HEK293 (cell line): ENCODE data around the gene FBLN2.

Experiments used
- CTCF ChIA-PET: fragments of 350-600 bp; formaldehyde crosslinking; extraction: SDS; loops from one replicate; lab custom pipeline; 2021; ENCODE audit warnings: antibody characterized with exemption; lab: Yijun Ruan, JAX
- POLR2A ChIA-PET: fragments of 300-600 bp; formaldehyde crosslinking; extraction: SDS; loops from one replicate; lab custom pipeline; 2020; ENCODE audit warnings: antibody characterized with exemption, inconsistent platforms; lab: Yijun Ruan, JAX
- H3K27ac ChIP-seq: fragments of 200-500 bp; sonication (Bioruptor generic); 2 replicates; pipeline ENCODE4 v1.5.1; 2014; ENCODE audit warnings: low read depth, low read length, control low read depth, inconsistent platforms; ENCODE audit errors: extremely low read depth
- H3K36me3 ChIP-seq, 2 experiments: fragments of 200-500 bp in 1 of 2; sonication (Bioruptor generic) in 1 of 2; 1 replicate in 1 of 2; 2 replicates in 1 of 2; pipeline ENCODE4 v1.5.1; 2014 to 2017; ENCODE audit warnings: inconsistent platforms in 2 of 2, low read length in 2 of 2; ENCODE audit not compliant: control insufficient read depth in 2 of 2, insufficient read depth in 1 of 2
- H3K4me1 ChIP-seq: fragments of 200-500 bp; sonication (Bioruptor generic); 2 replicates; pipeline ENCODE4 v1.5.1; 2014; ENCODE audit warnings: mild to moderate bottlenecking, low read length, inconsistent platforms; ENCODE audit not compliant: control insufficient read depth, insufficient read depth
- H3K4me3 ChIP-seq: 2 replicates; pipeline ENCODE4 v1.5.1; 2011; ENCODE audit warnings: low read depth, mild to moderate bottlenecking, control low read depth, low read length, moderate library complexity
- H3K9me3 ChIP-seq: fragments of 200-500 bp; sonication (Bioruptor generic); 2 replicates; pipeline ENCODE4 v1.5.1; 2014; ENCODE audit warnings: low read depth, low read length, inconsistent platforms; ENCODE audit not compliant: control insufficient read depth, insufficient read depth
- BCL11A ChIP-seq: fragments of 450-650 bp; formaldehyde crosslinking; IDR thresholded peaks from 2 replicates; pipeline ENCODE4 v1.5.1; 2016; ENCODE audit warnings: low read depth, missing biosample characterization, missing genetic modification characterization
- EGR2 ChIP-seq: fragments of 450-650 bp; formaldehyde crosslinking; IDR thresholded peaks from 2 replicates; pipeline ENCODE4 v1.5.1; 2016; ENCODE audit warnings: low read depth, missing biosample characterization, missing genetic modification characterization
- KLF7 ChIP-seq: fragments of 450-650 bp; formaldehyde crosslinking; IDR thresholded peaks from 2 replicates; pipeline ENCODE4 v1.5.1; 2016; ENCODE audit warnings: missing biosample characterization, missing genetic modification characterization, borderline replicate concordance
- OVOL3 ChIP-seq: fragments of 450-650 bp; formaldehyde crosslinking; IDR thresholded peaks from 2 replicates; pipeline ENCODE4 v1.5.1; 2016; ENCODE audit warnings: missing biosample characterization, missing genetic modification characterization
- YY1 ChIP-seq: fragments of 450-650 bp; formaldehyde crosslinking; IDR thresholded peaks from 2 replicates; pipeline ENCODE4 v1.5.1; 2018; ENCODE audit warnings: missing biosample characterization, missing genetic modification characterization
- ZFP37 ChIP-seq: fragments of 450-650 bp; formaldehyde crosslinking; IDR thresholded peaks from 2 replicates; pipeline ENCODE4 v1.5.1; 2016; ENCODE audit warnings: missing biosample characterization, missing genetic modification characterization
- ZNF10 ChIP-seq: fragments of 450-650 bp; formaldehyde crosslinking; IDR thresholded peaks from 2 replicates; pipeline ENCODE4 v1.5.1; 2017; ENCODE audit warnings: missing biosample characterization, missing genetic modification characterization
- ZNF121 ChIP-seq: fragments of 450-650 bp; formaldehyde crosslinking; IDR thresholded peaks from 2 replicates; pipeline ENCODE4 v1.5.1; 2016; ENCODE audit warnings: missing biosample characterization, missing genetic modification characterization
- ZNF133 ChIP-seq: fragments of 450-650 bp; formaldehyde crosslinking; IDR thresholded peaks from 2 replicates; pipeline ENCODE4 v1.5.1; 2016; ENCODE audit warnings: missing biosample characterization, missing genetic modification characterization
- ZNF2 ChIP-seq: fragments of 450-650 bp; formaldehyde crosslinking; IDR thresholded peaks from 2 replicates; pipeline ENCODE4 v1.5.1; 2016; ENCODE audit warnings: missing biosample characterization, missing genetic modification characterization
- ZNF514 ChIP-seq: fragments of 450-650 bp; formaldehyde crosslinking; IDR thresholded peaks from 2 replicates; pipeline ENCODE4 v1.5.1; 2016; ENCODE audit warnings: missing biosample characterization, missing genetic modification characterization
- ZNF626 ChIP-seq: fragments of 450-650 bp; sonication (Bioruptor Pico); formaldehyde crosslinking; IDR thresholded peaks from 2 replicates; pipeline ENCODE4 v1.5.1; 2018; ENCODE audit warnings: missing biosample characterization, missing genetic modification characterization, inconsistent platforms
- ZNF747 ChIP-seq: fragments of 450-650 bp; formaldehyde crosslinking; IDR thresholded peaks from 2 replicates; pipeline ENCODE4 v1.5.1; 2016; ENCODE audit warnings: missing biosample characterization, missing genetic modification characterization
- ZNF777 ChIP-seq: fragments of 450-650 bp; formaldehyde crosslinking; IDR thresholded peaks from 2 replicates; pipeline ENCODE4 v1.5.1; 2017; ENCODE audit warnings: missing biosample characterization, missing genetic modification characterization, borderline replicate concordance
- TF ChIP-seq, protein P1 (sequence below): fragments of 450-650 bp; formaldehyde crosslinking; IDR thresholded peaks from 2 replicates; pipeline ENCODE4 v1.5.1; 2016; ENCODE audit warnings: missing biosample characterization, missing genetic modification characterization
- TF ChIP-seq, protein P2 (sequence below): fragments of 450-650 bp; formaldehyde crosslinking; IDR thresholded peaks from 2 replicates; pipeline ENCODE4 v1.5.1; 2016; ENCODE audit warnings: missing biosample characterization, missing genetic modification characterization
- TF ChIP-seq, protein P3 (sequence below): fragments of 450-650 bp; formaldehyde crosslinking; IDR thresholded peaks from 2 replicates; pipeline ENCODE4 v1.5.1; 2016; ENCODE audit warnings: missing biosample characterization, missing genetic modification characterization
- TF ChIP-seq, protein P4 (sequence below): fragments of 450-650 bp; formaldehyde crosslinking; IDR thresholded peaks from 2 replicates; pipeline ENCODE4 v1.5.1; 2016; ENCODE audit warnings: missing biosample characterization, missing genetic modification characterization

FBLN2 gene

DNA sequence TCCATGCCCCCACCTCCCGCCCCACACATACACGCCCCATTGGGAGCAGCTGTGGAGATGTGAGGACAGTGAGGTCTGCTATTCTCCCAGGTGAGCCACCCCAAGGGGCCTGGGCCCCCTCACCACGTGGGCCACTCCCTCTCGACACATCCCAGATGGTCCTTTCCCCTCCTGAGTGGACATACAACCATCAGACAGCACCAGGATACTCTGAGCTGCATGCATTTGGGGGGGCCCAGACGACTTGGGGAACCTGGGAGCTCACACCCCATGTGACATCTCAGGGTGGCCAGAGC is 17.5 kb downstream of the FBLN2 start (continued):
- TF ChIP-seq, protein P1, sequence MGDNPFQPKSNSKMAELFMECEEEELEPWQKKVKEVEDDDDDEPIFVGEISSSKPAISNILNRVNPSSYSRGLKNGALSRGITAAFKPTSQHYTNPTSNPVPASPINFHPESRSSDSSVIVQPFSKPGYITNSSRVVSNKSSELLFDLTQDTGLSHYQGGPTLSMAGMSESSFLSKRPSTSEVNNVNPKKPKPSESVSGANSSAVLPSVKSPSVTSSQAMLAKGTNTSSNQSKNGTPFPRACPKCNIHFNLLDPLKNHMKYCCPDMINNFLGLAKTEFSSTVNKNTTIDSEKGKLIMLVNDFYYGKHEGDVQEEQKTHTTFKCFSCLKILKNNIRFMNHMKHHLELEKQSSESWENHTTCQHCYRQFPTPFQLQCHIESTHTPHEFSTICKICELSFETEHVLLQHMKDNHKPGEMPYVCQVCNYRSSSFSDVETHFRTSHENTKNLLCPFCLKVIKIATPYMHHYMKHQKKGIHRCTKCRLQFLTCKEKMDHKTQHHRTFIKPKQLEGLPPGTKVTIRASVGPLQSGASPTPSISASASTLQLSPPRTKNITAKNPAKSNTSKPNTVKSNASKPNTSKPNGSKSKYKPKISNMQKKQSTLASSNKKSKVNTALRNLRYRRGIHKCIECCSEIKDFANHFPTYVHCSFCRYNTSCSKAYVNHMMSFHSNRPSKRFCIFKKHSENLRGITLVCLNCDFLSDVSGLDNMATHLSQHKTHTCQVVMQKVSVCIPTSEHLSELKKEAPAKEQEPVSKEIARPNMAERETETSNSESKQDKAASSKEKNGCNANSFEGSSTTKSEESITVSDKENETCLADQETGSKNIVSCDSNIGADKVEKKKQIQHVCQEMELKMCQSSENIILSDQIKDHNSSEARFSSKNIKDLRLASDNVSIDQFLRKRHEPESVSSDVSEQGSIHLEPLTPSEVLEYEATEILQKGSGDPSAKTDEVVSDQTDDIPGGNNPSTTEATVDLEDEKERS (tag by site-specific recombination): no peak
- no peak for TF ChIP-seq OVOL3 (tag by site-specific recombination)
- no peak for TF ChIP-seq ZNF626 (tag by site-specific recombination)
- TF ChIP-seq ZFP37 (tag by site-specific recombination): no peak
- no peak for TF ChIP-seq ZNF2 (tag by site-specific recombination)
- TF ChIP-seq, protein P2, sequence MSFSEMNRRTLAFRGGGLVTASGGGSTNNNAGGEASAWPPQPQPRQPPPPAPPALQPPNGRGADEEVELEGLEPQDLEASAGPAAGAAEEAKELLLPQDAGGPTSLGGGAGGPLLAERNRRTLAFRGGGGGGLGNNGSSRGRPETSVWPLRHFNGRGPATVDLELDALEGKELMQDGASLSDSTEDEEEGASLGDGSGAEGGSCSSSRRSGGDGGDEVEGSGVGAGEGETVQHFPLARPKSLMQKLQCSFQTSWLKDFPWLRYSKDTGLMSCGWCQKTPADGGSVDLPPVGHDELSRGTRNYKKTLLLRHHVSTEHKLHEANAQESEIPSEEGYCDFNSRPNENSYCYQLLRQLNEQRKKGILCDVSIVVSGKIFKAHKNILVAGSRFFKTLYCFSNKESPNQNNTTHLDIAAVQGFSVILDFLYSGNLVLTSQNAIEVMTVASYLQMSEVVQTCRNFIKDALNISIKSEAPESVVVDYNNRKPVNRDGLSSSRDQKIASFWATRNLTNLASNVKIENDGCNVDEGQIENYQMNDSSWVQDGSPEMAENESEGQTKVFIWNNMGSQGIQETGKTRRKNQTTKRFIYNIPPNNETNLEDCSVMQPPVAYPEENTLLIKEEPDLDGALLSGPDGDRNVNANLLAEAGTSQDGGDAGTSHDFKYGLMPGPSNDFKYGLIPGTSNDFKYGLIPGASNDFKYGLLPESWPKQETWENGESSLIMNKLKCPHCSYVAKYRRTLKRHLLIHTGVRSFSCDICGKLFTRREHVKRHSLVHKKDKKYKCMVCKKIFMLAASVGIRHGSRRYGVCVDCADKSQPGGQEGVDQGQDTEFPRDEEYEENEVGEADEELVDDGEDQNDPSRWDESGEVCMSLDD (tag by site-specific recombination): no peak
- TF ChIP-seq ZNF514 (tag by site-specific recombination): no peak
- TF ChIP-seq ZNF133: no peak
- TF ChIP-seq, all 188 proteins: peak for 0

DNA sequence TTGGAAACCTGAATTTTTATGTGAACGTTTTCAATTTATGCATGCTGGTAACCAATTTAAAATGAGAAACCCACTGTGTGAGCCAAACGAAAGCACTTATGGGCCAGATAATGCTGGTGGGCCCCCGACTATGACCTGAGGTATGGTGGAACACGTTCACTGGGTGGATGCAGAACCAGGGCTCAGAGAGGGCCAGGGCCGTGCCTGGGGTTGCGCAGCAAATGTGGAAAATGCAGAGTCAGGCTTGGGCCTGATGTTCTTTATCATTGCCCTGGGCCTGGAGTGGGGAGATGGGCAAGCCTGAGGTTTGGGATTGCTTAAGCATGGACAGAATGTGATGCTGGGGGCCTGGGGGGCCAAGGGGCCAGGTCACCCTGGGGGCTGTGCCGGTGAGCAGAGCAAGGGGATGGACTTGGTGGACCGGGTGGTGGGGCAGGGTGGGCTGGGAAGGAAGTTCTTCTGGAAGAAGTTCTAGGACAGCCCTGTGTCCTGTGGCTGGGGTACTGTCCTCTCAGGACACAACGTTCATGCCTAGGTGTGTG is 17.9 kb downstream of the FBLN2 start:
- Histone ChIP-seq H3K36me3 (no peaks in the 10 kb centered on the region), H3K4me3 (no peak overlapping the region), H3K9me3 (no peaks in the 10 kb centered on the region), H3K4me1 (no peaks in the 10 kb centered on the region), H3K27ac (no peak overlapping the region)
- TF ChIP-seq, protein P3, sequence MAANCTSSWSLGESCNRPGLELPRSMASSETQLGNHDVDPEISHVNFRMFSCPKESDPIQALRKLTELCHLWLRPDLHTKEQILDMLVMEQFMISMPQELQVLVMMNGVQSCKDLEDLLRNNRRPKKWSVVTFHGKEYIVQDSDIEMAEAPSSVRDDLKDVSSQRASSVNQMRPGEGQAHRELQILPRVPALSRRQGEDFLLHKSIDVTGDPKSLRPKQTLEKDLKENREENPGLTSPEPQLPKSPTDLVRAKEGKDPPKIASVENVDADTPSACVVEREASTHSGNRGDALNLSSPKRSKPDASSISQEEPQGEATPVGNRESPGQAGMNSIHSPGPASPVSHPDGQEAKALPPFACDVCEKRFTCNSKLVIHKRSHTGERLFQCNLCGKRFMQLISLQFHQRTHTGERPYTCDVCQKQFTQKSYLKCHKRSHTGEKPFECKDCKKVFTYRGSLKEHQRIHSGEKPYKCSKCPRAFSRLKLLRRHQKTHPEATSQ (tag by site-specific recombination): no peak
- CTCF ChIA-PET: no interaction called here
- POLR2A ChIA-PET: no interaction called here

DNA sequence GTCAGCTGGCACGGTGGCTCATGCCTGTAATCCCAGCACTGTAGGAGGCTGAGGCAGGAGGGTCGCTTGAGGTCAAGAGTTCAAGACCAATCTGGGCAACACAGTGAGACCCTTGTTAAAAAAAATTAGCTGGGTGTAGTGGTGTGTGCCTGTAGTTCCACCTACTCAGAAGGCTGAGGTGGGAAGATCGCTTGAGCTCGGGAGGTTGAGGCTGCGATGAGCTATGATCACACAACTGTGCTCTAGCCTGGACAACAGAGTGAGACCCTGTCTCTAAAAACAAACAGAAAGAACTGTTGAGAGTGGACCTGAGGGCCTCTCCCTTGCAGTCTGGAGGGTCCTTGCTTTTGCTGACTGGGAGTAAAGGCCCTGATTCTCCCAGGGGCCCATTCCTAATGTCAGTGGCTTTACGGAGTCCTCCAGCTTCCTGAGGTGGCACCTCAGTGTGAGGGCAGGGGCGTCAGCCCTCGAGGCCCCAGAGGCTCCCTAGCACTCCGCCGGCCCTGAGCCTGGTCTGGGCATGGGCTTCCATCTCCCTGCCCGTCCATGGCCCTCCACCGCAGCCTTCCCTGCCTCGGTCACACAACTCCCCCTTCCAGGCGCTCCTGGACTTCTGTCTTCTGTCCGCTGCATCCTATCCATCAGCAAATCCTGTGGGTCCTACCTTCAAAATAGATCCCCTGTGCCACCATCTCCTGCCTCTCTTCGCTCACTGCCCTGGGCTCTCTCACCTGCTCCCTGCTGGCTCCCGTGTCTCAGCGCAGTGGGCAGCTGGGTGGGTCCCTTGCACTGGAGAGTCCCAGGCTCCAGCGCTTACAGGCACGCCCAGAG is 19.0 kb downstream of the FBLN2 start:
- Histone ChIP-seq H3K9me3 (no peaks in the 10 kb centered on the region), H3K36me3 (no peaks in the 10 kb centered on the region)
- CTCF ChIA-PET: no interaction called here
- TF ChIP-seq ZNF121 (tag by site-specific recombination) (0 out of 2 replicates have a peak, but pooled peaks have one; percentile 39), ZNF10 (no peak)
- TF ChIP-seq, all 188 proteins: peak for 1
- Histone ChIP-seq H3K4me3 (no peak overlapping the region), H3K27ac (no peak overlapping the region), H3K4me1 (no peaks in the 10 kb centered on the region)
- POLR2A ChIA-PET: no interaction called here

DNA sequence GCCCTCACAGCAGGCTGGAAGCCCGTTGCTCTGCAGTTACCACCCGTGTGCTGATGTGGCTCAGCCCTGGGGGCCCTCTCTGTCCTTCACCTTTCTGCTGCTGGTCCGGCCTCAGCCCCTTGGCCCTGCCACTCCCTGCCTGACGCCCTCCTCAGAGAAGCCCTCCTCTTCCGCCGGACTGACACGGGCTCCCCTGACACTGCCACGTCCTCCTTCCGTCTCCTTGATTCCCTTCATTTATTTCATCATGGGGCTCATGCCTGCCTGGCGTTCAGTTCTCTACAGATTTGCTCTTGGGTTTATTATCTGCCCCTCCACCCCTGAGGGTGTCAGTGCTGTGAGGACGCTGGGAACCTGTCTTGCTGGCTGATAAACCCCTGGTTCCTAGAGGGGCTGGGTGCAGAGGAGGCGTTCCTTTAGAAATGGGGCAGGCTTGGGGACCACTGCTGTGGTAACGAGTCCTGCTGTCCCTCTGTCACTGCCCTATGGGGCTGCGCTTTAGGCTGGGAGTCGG is 19.6 kb downstream of the FBLN2 start:
- POLR2A ChIA-PET: no interaction called here
- H3K27ac ChIP-seq: no peak overlapping the region
- H3K4me3 ChIP-seq: no peak overlapping the region
- no peaks in the 10 kb centered on the region for H3K9me3 ChIP-seq
- CTCF ChIA-PET: interaction anchor here (1.3 kb wide), 1 partner anchor 79 kb away, joined by 8 read pairs; no protein-coding TSS in a partner anchor
- H3K36me3 ChIP-seq: no peaks in the 10 kb centered on the region
- no peaks in the 10 kb centered on the region for H3K4me1 ChIP-seq
- TF ChIP-seq YY1: no peak
- no peak for TF ChIP-seq KLF7
- no peak for TF ChIP-seq ZNF747
- TF ChIP-seq, protein P3 (tag by site-specific recombination): no peak
- TF ChIP-seq, protein P4, sequence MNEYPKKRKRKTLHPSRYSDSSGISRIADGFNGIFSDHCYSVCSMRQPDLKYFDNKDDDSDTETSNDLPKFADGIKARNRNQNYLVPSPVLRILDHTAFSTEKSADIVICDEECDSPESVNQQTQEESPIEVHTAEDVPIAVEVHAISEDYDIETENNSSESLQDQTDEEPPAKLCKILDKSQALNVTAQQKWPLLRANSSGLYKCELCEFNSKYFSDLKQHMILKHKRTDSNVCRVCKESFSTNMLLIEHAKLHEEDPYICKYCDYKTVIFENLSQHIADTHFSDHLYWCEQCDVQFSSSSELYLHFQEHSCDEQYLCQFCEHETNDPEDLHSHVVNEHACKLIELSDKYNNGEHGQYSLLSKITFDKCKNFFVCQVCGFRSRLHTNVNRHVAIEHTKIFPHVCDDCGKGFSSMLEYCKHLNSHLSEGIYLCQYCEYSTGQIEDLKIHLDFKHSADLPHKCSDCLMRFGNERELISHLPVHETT (tag by site-specific recombination): no peak
- TF ChIP-seq ZNF777 (tag by site-specific recombination): no peak
- no peak for TF ChIP-seq EGR2
- no peak for TF ChIP-seq BCL11A (tag by site-specific recombination)
